CD4-positive, alpha-beta T cell treated with Interleukin-15 for 1 hour (primary cell): ENCODE results near the gene FSTL3.
"Not testable (repeated sequence)": the region's sequence is repeated elsewhere in the genome, so short reads cannot be mapped to it uniquely, and the experiment has no call there.

Experiments used
- DNase-seq: peaks from one replicate; pipeline ENCODE4 v3.0.0-alpha.2; 2020

The FSTL3 gene

DNA sequence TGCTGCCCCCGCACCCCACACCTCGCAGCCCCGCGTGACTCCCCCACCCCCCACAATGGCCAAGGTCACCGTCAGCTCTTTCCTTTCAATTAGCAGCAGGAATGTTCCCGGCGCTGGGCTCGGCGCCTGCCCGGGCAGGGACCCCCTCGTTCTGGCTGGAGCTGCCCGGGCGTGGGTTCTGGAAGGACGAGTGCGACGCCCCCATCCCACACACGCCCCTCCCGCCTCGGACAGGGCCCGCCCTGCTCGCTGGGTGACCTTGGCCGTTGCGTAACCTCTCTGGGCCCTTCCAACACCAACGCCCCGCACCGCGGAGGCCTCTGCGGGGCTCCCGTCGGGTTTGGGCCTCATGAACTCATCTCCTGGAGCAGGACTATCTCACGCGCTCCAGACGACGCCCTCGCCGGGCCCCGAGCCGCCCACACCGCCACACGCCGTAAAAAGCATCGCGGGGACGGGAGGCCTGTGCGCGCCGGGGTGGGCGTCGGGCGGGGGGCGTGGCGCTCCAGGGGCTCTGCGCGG lies 42.9 kb downstream of the FSTL3 start:
- DNase-seq, result no peak

DNA sequence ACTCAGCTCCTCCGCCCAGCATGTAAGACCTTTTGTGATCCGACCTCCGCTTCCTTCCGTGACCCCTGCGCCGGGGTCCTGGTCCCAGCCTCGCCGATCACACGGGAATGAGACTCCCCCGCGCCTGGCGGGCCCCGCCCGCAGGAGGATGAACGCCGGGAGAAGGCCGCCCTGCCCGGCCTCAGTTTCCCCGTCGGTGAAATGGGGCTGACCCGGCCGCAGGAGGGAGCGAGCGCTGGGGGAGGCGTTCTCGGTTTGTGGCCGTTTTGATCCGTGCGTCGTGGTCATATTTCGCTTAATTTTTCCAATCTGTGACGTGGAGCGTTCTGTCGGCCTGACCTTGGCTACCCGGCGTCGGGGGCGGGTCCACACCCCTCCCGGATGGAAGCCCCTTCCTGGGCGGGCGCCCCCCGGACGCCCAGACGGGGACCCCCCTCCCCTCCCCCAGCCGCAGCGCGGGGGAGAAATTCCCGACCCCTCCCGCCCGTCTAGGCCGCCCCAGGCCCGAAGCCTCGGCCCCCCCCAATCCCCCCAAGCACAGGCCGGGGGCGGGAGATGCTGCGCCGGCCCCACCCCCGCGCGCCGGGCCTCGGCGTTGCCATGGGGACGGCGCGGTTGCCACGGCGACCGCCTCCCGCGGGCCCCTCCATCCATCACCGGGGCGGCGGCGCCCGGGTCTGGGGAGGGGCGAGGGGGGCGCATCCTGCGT lies 43.6 kb downstream of the FSTL3 start:
- DNase-seq, result no peak

DNA sequence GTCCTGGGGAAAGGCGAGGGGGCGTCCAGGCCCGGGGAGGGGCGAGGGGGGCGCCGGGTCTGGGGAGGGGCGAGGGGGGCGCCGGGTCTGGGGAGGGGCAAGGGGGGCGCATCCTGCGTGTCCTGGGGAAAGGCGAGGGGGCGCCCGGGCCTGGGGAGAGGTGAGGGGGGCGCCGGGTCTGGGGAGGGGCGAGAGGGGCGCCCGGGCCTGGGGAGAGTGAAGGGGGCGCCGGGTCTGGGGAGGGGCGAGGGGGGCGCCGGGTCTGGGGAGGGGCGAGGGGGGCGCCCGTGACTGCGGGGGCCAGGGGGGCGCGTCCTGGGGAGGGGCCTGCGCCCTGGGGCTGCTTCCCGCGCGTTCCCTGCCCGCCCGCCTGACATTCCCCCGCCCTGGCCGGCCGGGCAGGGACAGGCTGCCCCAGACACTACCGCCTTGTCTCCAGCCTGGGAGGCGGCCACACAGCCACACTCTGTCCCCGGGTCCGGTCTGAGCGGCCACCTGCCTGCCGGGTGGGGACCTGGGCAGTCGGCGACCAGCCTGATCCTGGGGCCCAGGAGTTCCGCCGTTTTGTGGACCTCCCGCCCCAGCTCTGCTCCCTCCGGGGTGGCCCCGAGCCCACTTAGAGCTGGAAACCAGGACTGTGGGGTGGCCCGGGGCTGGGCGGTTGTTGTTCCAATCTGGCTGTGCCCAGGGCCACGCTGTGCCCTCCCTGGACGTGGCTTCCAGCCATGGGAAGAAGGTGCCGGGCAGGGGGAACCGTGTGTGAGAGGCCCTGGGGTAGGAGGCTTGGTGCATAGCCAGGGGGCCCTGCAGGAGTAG lies 44.4 kb downstream of the FSTL3 start:
- DNase-seq, result no peak

DNA sequence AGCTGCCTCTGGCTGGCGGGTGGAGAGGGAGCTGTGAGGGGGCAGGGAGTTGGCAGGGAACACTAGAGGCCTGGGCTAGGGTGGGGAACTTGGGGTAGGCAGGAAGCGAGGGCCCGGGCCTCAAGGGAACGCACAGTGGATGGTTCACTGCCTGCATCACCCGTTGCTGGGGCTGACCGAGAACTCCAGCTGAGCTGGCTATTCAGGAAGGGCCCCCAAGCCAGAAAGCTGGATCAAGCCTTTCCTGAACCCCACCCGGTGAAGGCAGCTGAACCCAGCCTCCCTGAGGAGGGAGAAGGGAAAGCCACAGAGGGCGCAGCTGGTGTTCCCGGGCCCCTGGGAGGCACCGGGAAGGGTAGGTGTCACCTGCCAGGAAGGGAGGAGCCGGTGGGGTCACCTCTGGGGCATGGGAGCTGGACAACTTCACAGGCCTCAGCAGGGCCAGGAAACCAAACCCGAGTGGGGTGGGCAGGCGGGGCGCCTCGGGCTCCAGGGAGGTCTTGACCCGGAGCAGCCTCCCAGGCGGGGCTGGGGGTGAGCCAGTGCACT lies 46.4 kb downstream of the FSTL3 start:
- no peak for DNase-seq

DNA sequence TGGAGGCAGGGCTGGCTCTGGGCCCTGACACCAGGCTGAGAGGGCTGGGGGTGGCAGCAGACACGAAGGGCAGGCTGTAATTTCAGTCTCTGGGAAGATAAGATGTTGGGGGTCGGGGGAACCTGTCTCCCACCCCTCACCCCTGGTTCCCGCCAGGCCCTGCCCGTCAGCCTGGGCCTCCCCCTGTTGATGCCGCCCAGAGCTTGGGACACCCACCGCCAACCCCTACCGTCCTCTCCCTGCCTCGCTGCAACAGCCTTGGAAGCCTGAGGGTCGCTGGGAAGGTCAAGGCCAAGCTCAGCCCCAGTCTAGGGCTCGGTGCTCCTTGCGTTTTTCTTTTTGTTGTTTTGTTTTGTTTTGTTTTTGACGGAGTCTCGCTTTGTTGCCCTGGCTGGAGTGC lies 47.1 kb downstream of the FSTL3 start:
- DNase-seq, result no peak

DNA sequence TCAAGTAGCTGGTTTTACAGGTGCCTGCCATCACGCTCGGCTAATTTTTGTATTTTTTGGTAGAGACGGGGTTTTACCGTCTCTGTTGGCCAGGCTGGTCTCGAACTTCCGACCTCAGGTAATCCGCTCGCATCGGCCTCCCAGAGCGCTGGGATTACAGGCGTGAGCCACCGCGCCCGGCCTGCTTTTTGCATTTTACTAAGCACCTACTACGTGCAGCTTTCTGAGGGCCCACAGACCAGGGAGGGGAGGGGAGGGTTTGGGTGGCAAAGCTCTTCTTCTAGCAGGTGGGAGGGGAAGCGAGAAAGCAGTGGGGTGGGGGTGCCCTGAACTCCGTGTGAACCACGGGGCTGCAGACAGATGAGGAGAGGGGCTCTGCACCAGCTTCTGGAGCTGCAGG lies 47.5 kb downstream of the FSTL3 start:
- DNase-seq, result no peak

DNA sequence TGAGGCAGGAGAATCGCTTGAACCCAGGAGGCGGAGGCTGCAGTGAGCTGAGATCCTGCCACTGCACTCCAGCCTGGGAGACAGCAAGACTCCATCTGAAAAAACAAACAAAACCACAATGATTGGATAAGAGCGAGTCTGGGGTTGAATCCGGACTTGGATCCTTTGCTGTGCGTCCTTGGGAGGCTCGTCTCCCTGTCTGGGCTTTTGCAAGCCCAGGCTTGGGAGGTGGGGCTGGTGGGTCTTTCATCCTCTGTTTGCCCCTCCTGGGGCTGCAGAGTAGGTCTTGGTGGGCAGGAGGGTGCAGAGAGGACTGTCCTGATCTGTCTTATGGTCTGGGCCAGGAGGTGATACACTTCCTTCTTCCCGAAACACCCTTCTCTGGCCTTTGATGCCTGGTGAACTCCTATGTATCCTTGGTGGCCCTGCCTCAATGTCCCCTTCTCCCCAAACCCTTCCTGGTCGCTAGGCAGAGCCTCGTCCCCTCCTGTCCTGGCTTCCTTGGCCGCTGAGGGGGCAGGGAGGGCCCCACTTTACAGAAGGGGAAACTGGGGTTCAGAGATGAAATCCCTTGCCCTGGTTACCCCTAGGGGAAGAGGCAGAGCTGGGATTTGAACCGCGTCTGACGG lies 49.4 kb downstream of the FSTL3 start:
- DNase-seq, result no peak

DNA sequence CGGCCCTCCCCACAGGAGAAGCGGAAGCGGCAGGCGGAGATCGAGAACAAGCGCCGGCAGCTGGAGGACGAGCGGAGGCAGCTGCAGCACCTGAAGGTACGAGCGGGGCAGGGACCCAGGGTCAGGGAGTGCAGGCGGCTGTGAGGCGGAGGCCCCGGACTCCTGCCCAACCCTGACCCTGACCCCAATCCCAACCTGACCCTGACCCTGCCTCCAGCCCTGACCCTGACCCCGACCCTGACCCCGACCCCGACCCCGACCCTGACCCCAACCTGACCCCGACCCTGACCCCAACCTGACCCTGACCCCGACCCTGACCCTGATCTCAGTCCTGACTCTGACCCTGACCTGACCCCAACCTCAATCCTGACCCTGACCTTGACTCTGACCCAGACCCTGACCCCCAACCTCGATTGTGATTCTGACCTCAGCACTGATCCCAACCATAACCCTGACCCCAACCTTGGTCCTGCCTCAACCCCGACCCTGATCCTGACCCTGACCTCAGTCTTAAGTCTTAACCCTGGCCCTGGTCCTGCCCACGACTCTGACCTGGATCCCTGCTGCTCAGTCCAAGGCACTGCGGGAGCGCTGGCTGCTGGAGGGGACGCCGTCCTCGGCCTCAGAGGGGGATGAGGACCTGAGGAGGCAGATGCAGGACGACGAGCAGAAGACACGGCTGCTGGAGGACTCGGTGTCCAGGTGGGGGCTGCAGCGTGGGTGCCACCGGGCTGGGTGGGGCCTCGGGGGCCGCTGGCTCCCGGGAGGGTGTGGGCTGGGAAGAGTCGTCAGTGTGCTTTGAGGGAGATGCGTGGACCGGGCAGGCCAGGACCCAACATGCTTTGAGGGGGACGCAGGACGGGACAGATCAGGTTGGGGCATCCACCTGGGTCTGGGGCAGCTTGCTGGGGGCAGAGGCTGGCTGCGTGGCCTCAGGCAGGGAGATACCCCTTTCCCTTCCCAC lies 51.1 kb downstream of the FSTL3 start:
- DNase-seq, result no peak

DNA sequence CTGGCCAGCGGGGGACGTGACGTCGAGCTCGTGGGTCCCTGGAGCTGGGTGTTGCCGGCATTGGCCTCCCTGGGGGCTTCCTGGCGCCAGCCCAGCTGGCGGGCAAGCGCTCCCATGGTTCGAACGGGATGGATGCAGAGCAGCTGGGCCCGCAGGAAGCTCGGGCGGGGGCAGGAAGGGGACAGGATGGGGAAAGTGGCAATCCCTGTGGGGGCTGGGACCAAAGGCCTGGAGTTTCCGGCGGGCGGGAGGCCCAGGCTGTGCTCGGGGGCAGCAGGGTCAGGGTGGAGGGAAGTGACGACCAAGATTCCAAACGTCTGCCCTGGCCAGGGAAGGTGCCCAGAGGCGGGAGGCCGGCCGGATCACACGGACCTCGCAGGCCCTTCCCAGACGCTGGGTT lies 51.8 kb downstream of the FSTL3 start:
- no peak for DNase-seq

DNA sequence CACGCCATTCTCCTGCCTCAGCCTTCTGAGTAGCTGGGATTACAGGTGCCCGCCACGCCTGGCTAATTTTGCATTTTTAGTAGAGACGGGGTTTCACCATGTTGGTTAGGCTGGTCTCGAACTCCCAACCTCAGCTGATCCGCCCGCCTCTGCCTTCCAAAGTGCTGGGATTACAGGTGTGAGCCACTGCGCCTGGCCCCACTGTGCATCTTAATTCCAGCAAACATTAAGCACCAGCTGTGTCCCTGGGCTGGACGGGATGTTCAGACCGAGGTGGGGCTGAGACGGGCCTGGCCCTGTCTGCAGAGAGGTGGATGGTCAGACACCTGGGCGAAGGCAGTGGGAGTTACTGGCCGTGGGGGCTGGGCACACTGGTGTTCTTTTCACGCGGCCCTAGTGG lies 53.4 kb downstream of the FSTL3 start:
- DNase-seq, result not testable (repeated sequence)

DNA sequence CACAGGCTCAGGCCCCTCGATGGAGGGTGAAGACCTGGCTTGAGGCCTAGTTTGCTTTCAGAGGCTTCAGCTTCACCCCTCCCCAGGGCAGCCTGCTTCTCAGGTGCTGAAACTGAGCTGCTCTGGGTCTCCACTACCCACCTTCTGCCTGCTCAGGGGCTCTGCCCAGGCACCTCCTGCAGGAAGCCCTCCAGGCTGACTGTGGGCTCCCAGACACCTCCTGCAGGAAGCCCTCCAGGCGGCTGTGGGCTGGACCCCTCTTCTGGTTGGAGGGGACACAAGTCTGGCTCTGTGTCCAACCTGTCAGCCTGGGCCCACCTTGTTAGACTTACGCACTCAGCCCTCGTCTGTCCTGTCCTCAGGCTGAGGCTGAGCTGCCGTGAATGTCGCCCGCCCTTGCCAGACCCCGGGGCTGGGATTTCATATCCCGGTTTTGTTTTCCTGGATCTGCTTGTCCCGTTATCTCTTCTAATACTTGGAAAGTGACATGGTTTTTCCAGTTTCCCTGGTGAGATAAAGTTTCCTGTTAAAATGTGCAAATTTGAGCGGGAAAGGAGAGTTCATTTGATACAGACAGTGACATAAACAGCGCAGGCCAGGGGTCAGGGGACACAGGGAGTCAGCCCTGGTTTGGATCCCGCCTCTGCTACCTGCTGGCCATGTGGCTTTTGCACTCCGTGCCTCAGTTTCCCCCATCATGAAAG lies 53.9 kb downstream of the FSTL3 start:
- no peak for DNase-seq

DNA sequence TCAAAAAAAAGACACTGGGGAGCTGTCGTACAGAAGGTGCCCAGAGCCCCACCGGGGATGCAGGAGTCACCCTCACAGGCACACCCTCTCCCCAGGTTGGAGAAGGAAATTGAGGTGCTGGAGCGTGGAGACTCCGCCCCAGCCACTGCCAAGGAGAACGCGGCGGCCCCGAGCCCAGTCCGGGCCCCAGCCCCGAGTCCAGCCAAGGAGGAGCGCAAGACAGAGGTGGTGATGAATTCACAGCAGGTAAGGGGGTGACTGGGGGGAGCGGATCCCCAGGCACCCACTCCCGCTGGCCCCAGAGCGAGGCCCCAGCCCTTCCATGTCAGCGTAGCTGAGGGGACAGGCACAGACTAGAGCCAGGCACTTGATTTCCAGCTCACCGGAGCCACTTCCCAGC lies 54.8 kb downstream of the FSTL3 start:
- DNase-seq, result no peak

DNA sequence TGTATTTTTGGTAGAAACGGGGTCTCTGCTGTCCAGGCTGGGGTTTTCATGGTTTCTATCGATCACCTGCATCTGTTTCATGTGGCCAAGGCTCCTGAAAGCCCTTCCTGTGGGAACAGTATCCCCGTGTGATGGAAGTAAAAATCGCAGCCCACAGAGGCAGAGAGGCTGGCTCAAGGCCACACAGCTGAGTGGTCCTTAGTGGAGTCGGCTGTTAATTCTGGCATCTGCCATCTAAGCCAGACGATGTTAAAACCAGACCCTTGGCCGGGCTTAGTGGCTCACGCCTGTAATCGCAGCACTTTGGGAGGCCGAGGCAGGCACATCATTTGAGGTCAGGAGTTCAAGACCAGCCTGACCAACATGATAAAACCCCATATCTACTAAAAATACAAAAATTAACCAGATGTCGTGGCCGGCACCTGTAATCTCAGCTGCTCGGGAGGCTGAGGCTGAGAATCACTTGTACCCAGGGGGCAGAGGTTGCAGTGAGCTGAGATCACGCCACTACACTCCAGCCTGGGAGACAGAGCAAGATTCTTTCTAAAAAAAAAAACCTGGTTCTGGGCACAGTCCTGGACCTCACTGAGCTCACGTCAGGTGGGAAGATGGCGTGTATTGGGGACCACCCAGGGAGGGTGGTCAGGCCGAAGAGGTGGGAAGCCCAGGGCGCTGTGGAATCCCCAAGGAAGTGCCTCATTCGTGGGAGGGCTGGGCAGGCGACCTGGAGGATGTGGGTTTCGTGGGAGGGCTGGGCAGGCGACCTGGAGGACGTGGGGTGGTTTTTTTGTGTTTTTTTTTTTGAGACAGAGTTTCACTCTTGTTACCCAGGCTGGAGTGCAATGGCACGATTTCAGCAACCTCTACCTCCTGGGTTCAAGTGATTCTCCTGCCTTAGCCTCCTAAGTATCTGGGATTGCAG lies 56.2 kb downstream of the FSTL3 start:
- no peak for DNase-seq
